Thyroid gland (tissue), 4 donors: ENCODE data around the gene CLN6. TPM values are rescaled to one million over a fixed set of nuclear protein-coding genes. Genes with fewer than 3 reads are reported as not detected.
A peak's percentile ranks its signal among the peaks of the same experiment; 100 is the strongest.

Experiments
- DNase-seq, 2 donors: peaks; one replicate each; pipeline ENCODE4 v3.0.0-alpha.2; 2019
- H3K27ac ChIP-seq, 3 donors: fragments of 200-600 bp; sonication (generic); 1 replicate in 2 of 3; 2 replicates in 1 of 3; pipeline ENCODE4 v1.5.1; 2016 to 2019; ENCODE audit warnings: mild to moderate bottlenecking in 1 of 3, moderate library complexity in 1 of 3
- H3K27me3 ChIP-seq: fragments of 200-600 bp; sonication (generic); one replicate; pipeline ENCODE4 v1.5.1; 2019
- H3K36me3 ChIP-seq, 2 donors: fragments of 200-600 bp; sonication (generic); one replicate each; pipeline ENCODE4 v1.5.1; 2016 to 2019
- H3K4me1 ChIP-seq, 2 donors: fragments of 200-600 bp; sonication (generic); one replicate each; pipeline ENCODE4 v1.5.1; 2017 to 2019
- H3K4me3 ChIP-seq, 3 donors: fragments of 200-600 bp; sonication (generic); replicated peaks in 1 of 3; 1 replicate in 2 of 3; 2 replicates in 1 of 3; pipeline ENCODE4 v1.5.1; 2016; ENCODE audit warnings: mild to moderate bottlenecking in 1 of 3
- H3K9me3 ChIP-seq: fragments of 200-600 bp; sonication (generic); one replicate; pipeline ENCODE4 v1.5.1; 2017
- POLR2A ChIP-seq, 2 donors: fragments of 450-650 bp; IDR thresholded peaks; one replicate each; pipeline ENCODE4 v1.6.1; 2017; ENCODE audit warnings: antibody characterized with exemption in 2 of 2, mild to moderate bottlenecking in 2 of 2, moderate library complexity in 1 of 2
- WGBS, 2 donors: methylation state at CpG; one replicate each; pipeline ENCODE4 v1.1.5; 2017; 5-methylcytosine and 5-hydroxymethylcytosine counted together
- intact Hi-C: fragments of 100-400 bp; cut with DNase I; formaldehyde crosslinking; loops from one replicate; pipeline ENCODE4 v1.15.1; 2023
- total RNA-seq, 4 donors: library from RNA; depleted of rRNA; stranded (reverse); fragments of >200 nt; gene quantifications; one replicate each; pipeline ENCODE4 v1.2.3, GENCODE V29; 2016
- TF ChIP-seq, protein P1 (sequence below), 6 experiments: fragments of 200-600 bp in 3 of 6; fragments of 450-650 bp in 3 of 6; sonication (generic) in 3 of 6; IDR thresholded peaks; one replicate each; pipeline ENCODE4 v1.5.1; 2016 to 2019; ENCODE audit warnings: antibody characterized with exemption in 6 of 6, mild to moderate bottlenecking in 2 of 6, inconsistent platforms in 1 of 6, moderate library complexity in 1 of 6

CLN6 gene
- total RNA-seq, 4 donors from 2014 or later, result 24.8 to 34.3 (median 32.4) TPM

DNA sequence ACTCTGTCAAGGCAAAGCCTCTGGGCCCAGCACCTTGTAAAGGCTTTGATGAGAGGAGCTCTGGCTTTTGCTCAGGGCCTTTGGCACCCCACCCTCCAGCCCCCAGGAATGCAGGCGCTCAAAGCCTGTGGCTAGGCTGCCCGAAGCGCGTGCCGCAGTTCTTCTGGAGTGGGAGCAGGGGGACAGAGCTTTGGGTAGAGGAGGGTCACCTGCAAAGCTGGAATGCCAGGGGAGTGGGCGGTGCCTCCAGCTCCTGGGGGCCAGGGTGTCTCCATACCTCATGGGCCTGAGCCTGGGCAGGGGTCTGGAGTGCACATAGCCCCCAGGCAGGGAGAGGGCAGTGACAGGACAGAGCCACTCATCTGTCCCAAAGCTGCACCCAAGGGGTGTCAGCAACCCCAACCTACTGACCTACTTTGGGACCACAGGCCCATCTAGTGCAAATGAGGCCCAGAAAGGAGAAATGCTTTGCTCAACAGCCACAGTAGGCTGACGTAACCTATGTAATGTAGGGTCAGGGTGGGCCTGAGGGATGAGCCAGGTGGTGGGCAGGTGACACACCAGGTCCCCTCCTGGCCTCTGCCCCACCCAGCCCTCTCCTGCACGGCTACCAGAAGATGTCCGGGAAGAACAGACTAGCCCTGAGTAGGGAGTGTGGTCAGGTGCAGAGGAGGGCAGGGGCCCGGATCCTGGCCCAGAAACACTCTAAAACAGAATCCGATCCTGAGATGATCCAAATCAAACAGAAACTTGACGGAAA, 22.2 kb downstream of the CLN6 start:
- Histone ChIP-seq H3K4me1 (peaks cover 8 to 21% of the 10 kb centered on the region in 2 donors), H3K9me3 (no peaks in the 10 kb centered on the region), H3K27ac (no peak overlapping the region), H3K36me3 (no peaks in the 10 kb centered on the region), H3K27me3 (no peaks in the 10 kb centered on the region), H3K4me3 (no peak overlapping the region)
- 95 to 96% methylated on average over 7 of the region's 12 CpGs for WGBS, 2 donors
- TF ChIP-seq POLR2A (IDR thresholded peaks at IDR 0.05), result no peak
- TF ChIP-seq, protein P1, sequence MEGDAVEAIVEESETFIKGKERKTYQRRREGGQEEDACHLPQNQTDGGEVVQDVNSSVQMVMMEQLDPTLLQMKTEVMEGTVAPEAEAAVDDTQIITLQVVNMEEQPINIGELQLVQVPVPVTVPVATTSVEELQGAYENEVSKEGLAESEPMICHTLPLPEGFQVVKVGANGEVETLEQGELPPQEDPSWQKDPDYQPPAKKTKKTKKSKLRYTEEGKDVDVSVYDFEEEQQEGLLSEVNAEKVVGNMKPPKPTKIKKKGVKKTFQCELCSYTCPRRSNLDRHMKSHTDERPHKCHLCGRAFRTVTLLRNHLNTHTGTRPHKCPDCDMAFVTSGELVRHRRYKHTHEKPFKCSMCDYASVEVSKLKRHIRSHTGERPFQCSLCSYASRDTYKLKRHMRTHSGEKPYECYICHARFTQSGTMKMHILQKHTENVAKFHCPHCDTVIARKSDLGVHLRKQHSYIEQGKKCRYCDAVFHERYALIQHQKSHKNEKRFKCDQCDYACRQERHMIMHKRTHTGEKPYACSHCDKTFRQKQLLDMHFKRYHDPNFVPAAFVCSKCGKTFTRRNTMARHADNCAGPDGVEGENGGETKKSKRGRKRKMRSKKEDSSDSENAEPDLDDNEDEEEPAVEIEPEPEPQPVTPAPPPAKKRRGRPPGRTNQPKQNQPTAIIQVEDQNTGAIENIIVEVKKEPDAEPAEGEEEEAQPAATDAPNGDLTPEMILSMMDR (IDR thresholded peaks at IDR 0.05), result no peak
- DNase-seq, result no peak
- intact Hi-C loops, result no loop called here

DNA sequence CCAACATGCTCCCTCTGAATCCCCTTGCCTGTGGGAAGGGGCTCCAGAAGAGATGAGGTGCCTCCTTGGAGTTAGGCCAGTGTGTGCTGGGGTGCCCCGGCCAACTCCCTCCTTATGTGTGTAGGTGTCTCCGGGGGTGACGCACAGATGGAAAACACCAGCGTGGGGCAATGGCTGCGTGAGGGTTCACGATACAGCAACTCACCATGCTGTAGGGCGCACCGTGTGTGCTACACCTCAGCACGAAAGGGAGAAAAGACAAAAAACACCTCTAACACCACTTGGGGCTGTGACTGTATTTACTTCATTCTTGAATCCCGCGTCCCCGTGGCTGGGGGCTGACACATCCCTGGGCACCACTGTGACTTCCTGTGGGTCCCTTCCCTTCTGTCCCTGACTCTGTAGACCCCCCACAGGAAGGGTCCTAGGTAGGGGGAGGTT, 22.8 kb downstream of the CLN6 start:
- Histone ChIP-seq H3K27me3 (no peaks in the 10 kb centered on the region), H3K9me3 (no peaks in the 10 kb centered on the region), H3K4me3 (no peak overlapping the region), H3K36me3 (no peaks in the 10 kb centered on the region), H3K27ac (no peak overlapping the region), H3K4me1 (peaks cover 8 to 21% of the 10 kb centered on the region in 2 donors)
- TF ChIP-seq, protein P1 (IDR thresholded peaks at IDR 0.05), result no peak
- TF ChIP-seq POLR2A (IDR thresholded peaks at IDR 0.05), result no peak
- DNase-seq, result no peak
- WGBS, 2 donors, result 92 to 95% methylated on average over 7 to 12 of the region's 12 CpGs
- intact Hi-C loops, result no loop called here

DNA sequence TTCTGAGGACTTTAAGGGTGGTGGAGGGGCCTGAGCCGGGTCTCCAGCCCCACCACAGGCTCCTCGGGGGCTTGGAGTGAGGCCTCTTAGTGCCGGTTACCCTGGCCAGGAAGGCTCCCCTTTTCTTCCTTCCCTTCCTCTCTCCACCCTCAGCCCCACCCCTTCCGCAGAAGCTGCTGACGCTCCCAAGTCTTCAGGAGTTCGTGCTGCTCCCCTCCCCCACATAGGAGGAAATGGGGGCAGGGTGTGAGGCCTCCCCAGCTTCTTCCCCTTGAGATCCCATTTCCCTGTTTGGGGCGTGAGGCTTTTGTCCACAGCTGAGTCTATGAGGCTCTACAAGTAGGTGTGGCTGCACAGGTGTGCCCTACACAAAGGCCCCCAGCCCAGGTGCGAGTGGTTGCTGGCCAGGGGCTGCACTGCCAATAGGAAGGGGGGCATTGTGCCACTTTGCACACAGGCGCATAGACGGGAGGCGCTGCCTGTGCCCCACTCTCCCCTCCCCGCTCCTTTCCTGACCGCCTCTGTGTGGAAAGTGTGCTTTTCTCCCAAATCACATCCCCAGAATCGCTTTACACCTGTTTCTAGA, 23.5 kb downstream of the CLN6 start:
- intact Hi-C loops, result no loop called here
- WGBS, 2 donors, result 71% methylated on average over 11 to 13 of the region's 14 CpGs
- no peaks in the 10 kb centered on the region for H3K27me3 ChIP-seq
- no peaks in the 10 kb centered on the region for H3K36me3 ChIP-seq
- TF ChIP-seq POLR2A (IDR thresholded peaks at IDR 0.05), result no peak
- TF ChIP-seq, protein P1 (IDR thresholded peaks at IDR 0.05), result no peak
- H3K4me1 ChIP-seq, result peaks cover 8 to 21% of the 10 kb centered on the region in 2 donors
- no peak overlapping the region for H3K4me3 ChIP-seq
- no peaks in the 10 kb centered on the region for H3K9me3 ChIP-seq
- H3K27ac ChIP-seq, result no peak overlapping the region
- DNase-seq, result no peak

DNA sequence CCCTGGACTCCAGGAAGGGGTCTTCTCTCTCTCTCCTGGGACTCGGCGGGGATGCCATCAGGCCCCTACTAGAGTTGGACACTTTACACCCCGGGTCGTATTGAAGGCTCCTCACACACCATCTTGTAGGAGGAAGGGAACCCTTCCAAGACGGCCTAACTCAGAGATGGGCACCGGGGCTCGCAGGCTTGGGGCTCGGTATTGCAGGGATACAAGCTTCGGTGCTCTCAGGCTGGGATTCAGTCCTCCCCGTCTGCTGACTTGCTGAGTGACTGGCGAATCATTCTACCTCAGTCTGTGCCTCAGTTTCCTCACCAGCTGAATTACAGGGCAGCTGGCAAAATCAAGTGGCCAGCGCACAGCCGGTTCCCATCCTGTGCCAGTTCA, 24.0 kb downstream of the CLN6 start:
- H3K27me3 ChIP-seq, result no peaks in the 10 kb centered on the region
- TF ChIP-seq, protein P1 (IDR thresholded peaks at IDR 0.05), result no peak
- TF ChIP-seq POLR2A (IDR thresholded peaks at IDR 0.05), result no peak
- no peaks in the 10 kb centered on the region for H3K36me3 ChIP-seq
- H3K27ac ChIP-seq, result peak overlapping the region in 1 of 3 donors; percentile 19
- intact Hi-C loops, result no loop called here
- 73 to 92% methylated on average over 6 to 9 of the region's 13 CpGs for WGBS, 2 donors
- H3K9me3 ChIP-seq, result no peaks in the 10 kb centered on the region
- peaks cover 8 to 19% of the 10 kb centered on the region in 2 donors for H3K4me1 ChIP-seq
- DNase-seq, result no peak
- H3K4me3 ChIP-seq, result no peak overlapping the region
